ENCODE measurements around the gene ZBTB20.

DNA sequence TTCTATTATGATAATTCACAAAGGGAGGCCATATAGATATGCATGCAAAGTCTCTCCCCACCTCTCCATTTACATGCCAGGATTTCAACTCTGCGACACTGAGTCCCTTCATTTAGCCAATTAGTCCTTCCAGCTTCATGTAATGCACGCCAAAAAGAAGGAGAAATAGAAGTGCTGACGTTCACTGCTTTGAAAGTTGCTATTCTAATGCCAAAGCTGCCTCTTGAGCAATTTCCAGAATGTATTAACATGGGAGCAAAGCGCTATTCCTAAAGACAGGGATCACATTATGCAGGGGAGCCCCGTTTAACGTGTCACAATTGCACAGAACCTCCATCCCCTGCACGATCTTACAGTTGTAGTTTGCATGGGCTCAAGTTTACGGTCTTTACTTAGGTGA lies 722.8 kb downstream of the ZBTB20 start:
- TF ChIP-seq, protein P1, sequence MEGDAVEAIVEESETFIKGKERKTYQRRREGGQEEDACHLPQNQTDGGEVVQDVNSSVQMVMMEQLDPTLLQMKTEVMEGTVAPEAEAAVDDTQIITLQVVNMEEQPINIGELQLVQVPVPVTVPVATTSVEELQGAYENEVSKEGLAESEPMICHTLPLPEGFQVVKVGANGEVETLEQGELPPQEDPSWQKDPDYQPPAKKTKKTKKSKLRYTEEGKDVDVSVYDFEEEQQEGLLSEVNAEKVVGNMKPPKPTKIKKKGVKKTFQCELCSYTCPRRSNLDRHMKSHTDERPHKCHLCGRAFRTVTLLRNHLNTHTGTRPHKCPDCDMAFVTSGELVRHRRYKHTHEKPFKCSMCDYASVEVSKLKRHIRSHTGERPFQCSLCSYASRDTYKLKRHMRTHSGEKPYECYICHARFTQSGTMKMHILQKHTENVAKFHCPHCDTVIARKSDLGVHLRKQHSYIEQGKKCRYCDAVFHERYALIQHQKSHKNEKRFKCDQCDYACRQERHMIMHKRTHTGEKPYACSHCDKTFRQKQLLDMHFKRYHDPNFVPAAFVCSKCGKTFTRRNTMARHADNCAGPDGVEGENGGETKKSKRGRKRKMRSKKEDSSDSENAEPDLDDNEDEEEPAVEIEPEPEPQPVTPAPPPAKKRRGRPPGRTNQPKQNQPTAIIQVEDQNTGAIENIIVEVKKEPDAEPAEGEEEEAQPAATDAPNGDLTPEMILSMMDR (IDR thresholded peaks at IDR 0.05; ENCODE audit: insufficient read depth, low read length, poor library complexity, severe bottlenecking) = no peak
- no peak for TF ChIP-seq EZH2phosphoT487 (conservative IDR thresholded peaks at IDR 0.05; ENCODE audit: low read length)

All from SU-DHL-6 (cell line).